PC-9 (cell line): Measurements from ENCODE around the gene COASY.

Experiments used
- CTCF ChIP-seq: fragments of 200-600 bp; sonication (generic); conservative IDR thresholded peaks from 2 replicates; pipeline ENCODE4 v1.6.1; 2017; ENCODE audit warnings: mixed run types, antibody characterized with exemption, mild to moderate bottlenecking, moderate library complexity
- EZH2 ChIP-seq: fragments of 200-600 bp; sonication (generic); IDR thresholded peaks from 2 replicates; pipeline ENCODE4 v1.8.0; 2017; ENCODE audit warnings: antibody characterized with exemption, low read depth

- no peak for TF ChIP-seq CTCF
- TF ChIP-seq EZH2: no peak
Observed at GRCh38 chr17:42577140-42577531, 15.2 kb downstream of the COASY start.
